Measurements from ENCODE around the gene TENT5C.

The TENT5C gene

GRCh38 chr1:117591252-117591651 is 14.6 kb upstream of the TENT5C start:
- no peak for DNase-seq (ENCODE audit: low read depth in 2 of 2)

- no peak for DNase-seq (ENCODE audit: low read depth in 2 of 2)
These were observed 13.7 kb upstream of the TENT5C start for GRCh38 chr1:117592155-117592554.

- no peak for DNase-seq (ENCODE audit: low read depth in 2 of 2)
These were observed 11.4 kb upstream of the TENT5C start for GRCh38 chr1:117594261-117594990.

GRCh38 chr1:117596023-117596720 is 9.7 kb upstream of the TENT5C start:
- no peak for DNase-seq (ENCODE audit: low read depth in 2 of 2)

GRCh38 chr1:117598489-117598888 is 7.4 kb upstream of the TENT5C start:
- DNase-seq (ENCODE audit: low read depth in 2 of 2): no peak

GRCh38 chr1:117599286-117600221 is 6.3 kb upstream of the TENT5C start:
- no peak for DNase-seq (ENCODE audit: low read depth in 2 of 2)

- DNase-seq (ENCODE audit: low read depth in 2 of 2): no peak
These were observed 5.4 kb upstream of the TENT5C start for GRCh38 chr1:117600325-117600943.

- DNase-seq (ENCODE audit: low read depth in 2 of 2): no peak
These were observed 4.9 kb upstream of the TENT5C start for GRCh38 chr1:117600966-117601365.

GRCh38 chr1:117602862-117603261 is 3.0 kb upstream of the TENT5C start:
- no peak for DNase-seq (ENCODE audit: low read depth in 2 of 2)

- no peak for DNase-seq (ENCODE audit: low read depth in 2 of 2)
These were observed 579 bp upstream of the TENT5C start for GRCh38 chr1:117605164-117605773.

GRCh38 chr1:117606649-117607430 is 992 bp downstream of the TENT5C start:
- DNase-seq (ENCODE audit: low read depth in 2 of 2): no peak

GRCh38 chr1:117607471-117607870 is 1.6 kb downstream of the TENT5C start:
- DNase-seq (ENCODE audit: low read depth in 2 of 2): no peak

- DNase-seq (ENCODE audit: low read depth in 2 of 2): no peak
These were observed 2.3 kb downstream of the TENT5C start for GRCh38 chr1:117608115-117608615.

GRCh38 chr1:117608758-117609157 is 2.9 kb downstream of the TENT5C start:
- DNase-seq (ENCODE audit: low read depth in 2 of 2): no peak

GRCh38 chr1:117609471-117609911 is 3.6 kb downstream of the TENT5C start:
- DNase-seq (ENCODE audit: low read depth in 2 of 2): no peak

GRCh38 chr1:117610036-117610435 is 4.2 kb downstream of the TENT5C start:
- DNase-seq (ENCODE audit: low read depth in 2 of 2): no peak

GRCh38 chr1:117611121-117611601 is 5.3 kb downstream of the TENT5C start:
- DNase-seq (ENCODE audit: low read depth in 2 of 2): no peak

GRCh38 chr1:117611894-117612483 is 6.1 kb downstream of the TENT5C start:
- no peak for DNase-seq (ENCODE audit: low read depth in 2 of 2)

- DNase-seq (ENCODE audit: low read depth in 2 of 2): peak; percentile 32 to 37
These were observed 6.8 kb downstream of the TENT5C start for GRCh38 chr1:117612517-117613248.

All from fibroblast of skin of left quadriceps (primary cell).